Sigmoid colon (tissue), 3 donors: Measurements from ENCODE around the gene ANKRD10.

Experiments used
- CTCF ChIP-seq, 4 experiments: fragments of 450-650 bp in 3 of 4; fragments of 200-600 bp in 1 of 4; IDR thresholded peaks; one replicate each; pipeline ENCODE4 v1.5.1; 2016 to 2019; ENCODE audit warnings: antibody characterized with exemption in 4 of 4, mild to moderate bottlenecking in 3 of 4, moderate library complexity in 2 of 4
- POLR2A ChIP-seq, 2 donors: fragments of 450-650 bp; IDR thresholded peaks; one replicate each; pipeline ENCODE4 v1.6.1; 2016; ENCODE audit warnings: antibody characterized with exemption in 2 of 2, mild to moderate bottlenecking in 2 of 2, moderate library complexity in 2 of 2

DNA sequence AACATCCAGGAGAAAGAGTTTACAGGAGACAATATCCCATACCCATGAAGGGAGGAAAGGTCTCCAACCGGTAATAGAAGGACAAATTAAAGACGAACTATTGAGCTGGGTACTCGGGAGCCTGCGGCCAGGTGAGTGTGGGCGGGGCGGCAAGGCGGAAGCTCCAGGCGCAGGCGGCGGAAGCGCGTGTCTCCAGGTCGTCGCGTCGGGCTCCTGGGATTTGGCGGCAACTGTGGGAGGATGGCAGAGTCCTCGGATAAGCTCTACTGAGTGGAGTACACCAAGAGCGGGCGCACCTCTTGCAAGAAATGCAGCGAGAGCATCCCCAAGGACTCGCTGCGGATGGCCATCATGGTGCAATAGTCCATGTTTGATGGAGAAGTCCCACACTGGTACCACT lies 21.6 kb upstream of the ANKRD10 start:
- no peak for TF ChIP-seq CTCF (IDR thresholded peaks at IDR 0.05)
- no peak for TF ChIP-seq POLR2A (IDR thresholded peaks at IDR 0.05)
